HG03571 (cell line): ENCODE results near the gene DUXB.

Source experiments
- ATAC-seq: cut with Tn5 transposase; IDR thresholded peaks from one replicate; pipeline ENCODE4 v1.9.1; 2021; ENCODE audit not compliant: unreplicated experiment

Gene DUXB

GRCh38 chr16:75660726-75661302, 40.4 kb downstream of the DUXB start:
- no peak for ATAC-seq

DNA sequence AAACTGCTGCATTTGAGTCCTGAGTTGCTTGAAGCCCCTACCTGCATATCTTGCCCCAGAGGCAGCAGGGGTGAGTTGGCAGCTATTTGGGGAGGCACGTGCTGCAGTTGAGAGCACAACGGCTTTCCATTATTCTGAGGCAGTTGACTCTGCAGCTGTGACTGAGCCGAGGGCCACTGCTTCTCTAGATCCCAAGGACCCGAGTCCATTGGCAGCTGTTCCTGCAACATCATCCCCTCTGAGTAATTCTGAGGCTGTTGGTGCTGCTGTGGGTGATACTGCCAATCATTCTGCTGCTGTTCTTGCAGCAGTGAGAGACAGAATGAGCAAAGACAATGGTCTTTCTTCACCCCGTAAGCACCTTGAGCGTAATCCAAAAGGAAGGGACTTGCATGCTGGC, 40.9 kb downstream of the DUXB start:
- no peak for ATAC-seq

GRCh38 chr16:75658175-75658574, 43.1 kb downstream of the DUXB start:
- ATAC-seq = no peak

DNA sequence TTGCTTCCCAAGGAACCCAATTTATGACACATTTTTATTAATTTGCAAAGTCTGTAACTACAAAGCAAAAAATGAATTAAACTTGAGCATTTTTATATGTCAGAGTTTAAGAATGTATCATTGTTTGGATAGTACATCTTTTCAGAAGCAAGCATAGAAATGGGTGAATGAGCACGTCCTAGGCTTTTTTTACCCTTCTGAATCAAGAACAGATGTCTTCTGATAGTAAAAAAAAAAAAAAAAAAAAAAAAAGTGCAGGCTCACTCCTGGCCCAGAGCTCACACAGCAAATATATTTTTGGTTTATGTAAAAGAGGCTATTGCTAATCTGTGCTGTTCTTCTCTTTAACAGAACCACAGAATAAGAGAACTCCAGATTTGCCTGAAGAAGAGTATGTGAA, 47.3 kb downstream of the DUXB start:
- ATAC-seq = no peak

GRCh38 chr16:75648265-75649076, 52.8 kb downstream of the DUXB start:
- ATAC-seq = peak; percentile 34

GRCh38 chr16:75647492-75648264, 53.6 kb downstream of the DUXB start, which contains the start of the genes KARS1 and TERF2IP:
TSS of gene KARS1 (minus strand) at chr16:75647665. CDS start at chr16:75647639, 26 bp downstream.
TSS of gene TERF2IP (plus strand) at chr16:75647773. CDS start at chr16:75647883, 110 bp downstream.
- ATAC-seq = peak; percentile 84

DNA sequence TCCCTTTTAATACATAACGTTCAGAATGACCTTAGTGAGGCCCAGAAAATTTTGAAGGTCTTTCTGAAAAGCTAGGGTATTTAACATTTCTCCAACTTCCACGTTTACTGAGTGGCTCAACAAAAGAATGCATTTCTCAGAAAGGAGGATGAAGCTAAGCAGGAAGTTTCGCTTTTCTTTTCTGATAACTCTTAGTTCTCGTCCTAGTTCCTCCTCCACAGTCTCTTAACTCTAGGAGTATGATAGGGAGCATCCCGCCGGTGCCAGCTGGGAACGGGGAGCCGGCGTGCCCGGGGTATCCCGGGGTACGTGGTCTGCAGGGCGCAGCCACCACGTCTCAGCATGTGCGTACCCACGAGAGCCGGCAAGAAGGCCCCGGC, 54.2 kb downstream of the DUXB start:
- peak; percentile 13 for ATAC-seq

DNA sequence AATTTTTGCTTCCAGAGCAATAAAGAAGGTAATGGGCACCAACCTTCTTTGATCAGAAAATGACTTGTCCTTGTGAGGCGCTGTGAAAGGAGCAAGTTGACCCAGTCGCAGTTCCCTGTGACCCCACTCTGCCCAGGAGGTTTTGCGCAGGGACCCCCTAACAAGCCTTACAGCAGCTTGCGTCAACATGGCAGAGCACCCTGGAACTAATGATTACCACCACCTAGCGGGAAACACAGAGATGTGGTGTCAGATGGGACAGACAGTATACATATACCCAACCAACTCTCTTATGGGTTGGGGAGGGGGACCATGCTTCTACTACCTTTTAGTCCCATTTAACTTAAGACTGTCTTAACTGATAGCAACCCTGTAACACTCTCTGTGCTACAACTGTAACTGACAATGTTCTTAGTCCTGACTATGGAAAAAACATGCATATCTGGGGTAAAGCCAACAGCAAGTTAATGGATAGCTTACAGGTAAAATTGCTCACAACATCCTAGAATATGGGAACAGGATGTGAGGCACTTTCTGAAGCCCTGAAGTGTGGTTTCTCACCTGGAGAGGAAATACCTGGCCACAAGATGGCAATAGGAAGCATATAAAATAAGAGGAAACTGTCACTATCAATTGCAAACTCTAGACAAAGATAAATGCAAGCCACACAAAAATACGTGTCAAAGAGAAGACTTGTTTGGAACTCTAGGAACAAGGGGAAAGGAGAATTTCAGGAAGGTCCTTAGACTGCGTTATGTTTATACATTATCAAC, 56.8 kb downstream of the DUXB start:
- ATAC-seq = no peak
